Cardiac fibroblast (primary cell): ENCODE results near the gene EGF.
A peak's percentile ranks its signal among the peaks of the same experiment; 100 is the strongest.

ENCODE experiments used
- DNase-seq, 2 donors: peaks; one replicate each; pipeline versions ENCODE4 v3.0.0 to v3.0.0-alpha.2; 2010; ENCODE audit warnings: low read depth in 2 of 2
- H3K4me3 ChIP-seq, 2 donors: replicated peaks in 1 of 2; 1 replicate in 1 of 2; 2 replicates in 1 of 2; pipeline ENCODE4 v1.5.1; 2011; ENCODE audit warnings: low read depth in 2 of 2, low read length in 2 of 2, mild to moderate bottlenecking in 2 of 2, moderate library complexity in 1 of 2
- CTCF ChIP-seq: IDR thresholded peaks from one replicate; pipeline ENCODE4 v1.5.1; 2011; ENCODE audit warnings: low read depth, mild to moderate bottlenecking, low read length, inconsistent platforms

Gene EGF

DNA sequence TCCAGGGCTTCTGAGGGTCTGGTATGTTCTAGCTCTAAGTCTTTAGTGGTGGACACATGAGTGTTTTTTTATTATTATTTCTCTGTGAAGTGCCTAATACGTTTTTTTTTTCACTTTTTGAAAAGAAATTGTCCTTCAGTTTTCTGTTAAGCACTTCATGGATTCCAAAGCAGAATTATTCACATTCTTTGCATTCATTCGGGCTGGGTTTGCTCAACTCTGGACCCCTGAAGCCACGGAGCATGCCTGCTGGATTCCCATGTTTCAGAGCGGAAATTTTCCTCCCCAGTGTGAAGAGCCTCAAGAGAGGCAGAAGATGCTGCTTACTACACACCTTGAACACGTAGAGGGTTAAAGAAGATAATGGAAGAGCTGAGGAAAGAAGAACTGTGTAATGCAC, 107.5 kb downstream of the EGF start:
- H3K4me3 ChIP-seq = no peak overlapping the region
- TF ChIP-seq CTCF = no peak
- peak; percentile 27 to 33 for DNase-seq

DNA sequence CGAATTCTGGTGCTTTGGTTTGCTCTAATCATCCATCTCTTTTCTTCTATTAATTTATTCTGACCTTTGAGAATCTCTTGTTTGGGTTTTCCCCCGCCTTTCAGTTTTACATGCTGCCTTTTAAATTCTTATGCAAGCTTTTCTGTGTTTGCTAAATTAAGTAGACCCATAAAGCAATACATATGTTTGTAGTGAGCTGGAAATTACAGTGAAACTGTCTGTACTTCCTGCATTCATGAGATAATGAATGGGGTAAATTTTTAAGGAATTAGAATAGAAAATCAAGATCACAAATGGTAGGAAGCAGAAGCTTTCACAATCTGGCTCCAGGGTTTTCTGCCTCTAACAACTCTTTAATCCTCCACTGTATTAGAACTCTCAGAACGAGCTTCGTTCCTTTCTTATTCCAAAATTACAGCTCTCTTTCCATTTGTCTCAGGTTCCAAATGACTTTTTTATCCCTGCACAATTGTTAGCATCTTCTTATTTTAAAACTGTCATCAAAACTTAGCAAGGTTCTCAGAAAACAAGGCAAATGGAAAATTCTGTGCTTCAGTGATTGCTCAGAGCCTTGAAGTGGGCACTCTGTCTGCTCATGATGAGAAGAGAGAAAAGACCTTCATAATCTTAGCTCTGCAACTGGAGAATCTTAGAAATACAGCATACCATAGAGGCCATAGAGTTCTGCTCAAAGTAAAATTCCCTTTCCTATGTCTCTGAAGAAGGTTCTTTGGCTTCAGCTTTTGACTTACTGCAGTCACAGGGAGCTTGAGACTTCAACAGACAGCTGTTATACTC, 108.2 kb downstream of the EGF start:
- TF ChIP-seq CTCF = no peak
- H3K4me3 ChIP-seq = no peak overlapping the region
- no peak for DNase-seq

GRCh38 chr4:110022457-110022856, 109.8 kb downstream of the EGF start:
- DNase-seq = no peak
- no peak for TF ChIP-seq CTCF
- H3K4me3 ChIP-seq = no peak overlapping the region

DNA sequence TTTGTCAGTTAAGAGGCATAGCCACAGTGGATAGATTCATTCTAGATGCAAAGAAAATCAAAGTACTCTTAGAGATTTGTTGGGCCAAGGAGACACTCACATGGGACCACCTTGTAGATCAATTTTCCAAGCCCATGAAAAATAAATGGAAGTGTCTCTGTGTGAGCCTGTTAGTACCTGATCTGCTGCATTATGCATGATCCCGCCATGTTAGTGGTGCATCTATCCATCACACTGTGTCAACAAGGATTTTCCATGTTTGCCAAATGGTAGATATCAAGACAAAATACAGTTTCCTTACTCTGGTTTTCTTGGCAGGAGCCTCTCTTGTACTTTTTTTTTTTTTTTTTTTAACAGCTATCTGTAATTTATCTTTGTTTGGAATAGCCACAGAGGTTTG, 112.4 kb downstream of the EGF start:
- H3K4me3 ChIP-seq = no peak overlapping the region
- no peak for DNase-seq
- TF ChIP-seq CTCF = no peak

DNA sequence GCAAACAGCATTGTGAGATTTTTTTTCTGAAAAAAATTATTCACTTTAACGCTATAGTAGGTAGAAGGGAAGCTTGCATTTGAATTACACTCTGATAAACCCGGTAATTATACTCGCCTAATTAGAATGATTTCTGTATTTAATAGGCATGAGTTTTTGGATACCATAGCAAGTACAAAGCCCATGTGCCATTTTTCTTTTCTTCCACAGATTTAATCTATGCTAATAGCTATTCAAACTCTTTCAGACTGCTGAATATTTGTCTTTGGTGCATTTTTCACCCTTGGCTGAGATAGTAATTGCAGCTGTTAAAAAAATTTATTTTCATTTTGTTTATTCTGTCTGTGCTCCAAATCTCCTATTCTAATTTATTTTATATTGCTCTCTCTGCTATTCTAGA, 113.0 kb downstream of the EGF start:
- no peak for DNase-seq
- H3K4me3 ChIP-seq = no peak overlapping the region
- no peak for TF ChIP-seq CTCF

DNA sequence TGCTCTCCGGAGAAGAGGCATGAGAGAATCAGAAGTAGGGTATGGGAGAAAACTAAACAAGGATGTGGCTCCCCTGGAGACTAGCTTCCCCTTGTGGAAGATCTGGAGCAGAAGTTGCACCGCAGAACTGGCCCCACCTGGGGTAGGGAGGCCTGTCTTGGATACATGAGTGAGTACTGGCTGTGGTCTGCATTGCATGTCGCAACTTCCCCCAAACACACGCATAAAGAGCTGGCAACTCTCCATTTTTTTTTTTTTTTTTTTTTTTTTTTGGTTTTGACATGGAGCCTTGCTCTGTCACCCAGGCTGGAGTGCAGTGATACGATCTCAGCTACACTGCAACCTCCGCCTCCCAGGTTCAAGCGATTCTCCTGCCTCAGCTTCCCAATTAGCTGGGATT, 119.9 kb downstream of the EGF start:
- TF ChIP-seq CTCF = no peak
- H3K4me3 ChIP-seq = no peak overlapping the region
- DNase-seq = peak in 1 of 2 donors; percentile 16
